Ishikawa (cell line): ENCODE results near the gene STAT1.

ENCODE experiments used
- CEBPB ChIP-seq: IDR thresholded peaks from 2 replicates; pipeline ENCODE4 v1.6.1; 2012
- CREB1 ChIP-seq: IDR thresholded peaks from 2 replicates; pipeline ENCODE4 v1.6.1; 2012; ENCODE audit warnings: low read depth
- EGR1 ChIP-seq: IDR thresholded peaks from 2 replicates; pipeline ENCODE4 v1.6.1; 2012
- EP300 ChIP-seq: IDR thresholded peaks from 2 replicates; pipeline ENCODE4 v1.6.1; 2012; ENCODE audit warnings: borderline replicate concordance
- FOXM1 ChIP-seq: IDR thresholded peaks from 2 replicates; pipeline ENCODE4 v1.6.1; 2012; ENCODE audit warnings: low read depth, borderline replicate concordance
- MAX ChIP-seq: IDR thresholded peaks from 2 replicates; pipeline ENCODE4 v1.6.1; 2012
- NFIC ChIP-seq: IDR thresholded peaks from 2 replicates; pipeline ENCODE4 v1.6.1; 2012
- RAD21 ChIP-seq: IDR thresholded peaks from 2 replicates; pipeline ENCODE4 v1.6.1; 2012; ENCODE audit warnings: low read depth
- REST ChIP-seq: IDR thresholded peaks from 2 replicates; pipeline ENCODE4 v1.6.1; 2012; ENCODE audit warnings: low read depth, mild to moderate bottlenecking
- TAF1 ChIP-seq: IDR thresholded peaks from 2 replicates; pipeline ENCODE4 v1.6.1; 2012; ENCODE audit warnings: low read depth, mild to moderate bottlenecking
- TCF12 ChIP-seq: IDR thresholded peaks from 2 replicates; pipeline ENCODE4 v1.6.1; 2012; ENCODE audit warnings: low read depth
- TEAD4 ChIP-seq: IDR thresholded peaks from 2 replicates; pipeline ENCODE4 v1.6.1; 2012
- USF1 ChIP-seq: IDR thresholded peaks from 2 replicates; pipeline ENCODE4 v1.6.1; 2012
- YY1 ChIP-seq: IDR thresholded peaks from 2 replicates; pipeline ENCODE4 v1.6.1; 2012; ENCODE audit warnings: low read depth
- ZBTB7A ChIP-seq: IDR thresholded peaks from 2 replicates; pipeline ENCODE4 v1.6.1; 2012; ENCODE audit warnings: low read depth

The STAT1 gene

GRCh38 chr2:191020221-191020741 is 6.3 kb upstream of the STAT1 start:
- peak; percentile 91 for TF ChIP-seq FOXM1
- TF ChIP-seq TCF12: peak; percentile 91
- peak; percentile 74 for TF ChIP-seq TEAD4
- no peak for TF ChIP-seq ZBTB7A
- TF ChIP-seq CEBPB: peak; percentile 26; the same call in 1 of the 2 replicates
- peak; percentile 19; the same call in 1 of the 2 replicates for TF ChIP-seq REST
- TF ChIP-seq YY1: peak; percentile 20; the same call in 1 of the 2 replicates
- TF ChIP-seq NFIC: peak; percentile 59; the same call in 1 of the 2 replicates
- TF ChIP-seq USF1: peak; percentile 95
- TF ChIP-seq MAX: peak; percentile 100
- no peak for TF ChIP-seq CREB1
- no peak; the same call in 1 of the 2 replicates for TF ChIP-seq RAD21
- peak; percentile 81; the same call in 1 of the 2 replicates for TF ChIP-seq TAF1
- peak; percentile 99 for TF ChIP-seq EP300
- TF ChIP-seq EGR1: peak; percentile 99

DNA sequence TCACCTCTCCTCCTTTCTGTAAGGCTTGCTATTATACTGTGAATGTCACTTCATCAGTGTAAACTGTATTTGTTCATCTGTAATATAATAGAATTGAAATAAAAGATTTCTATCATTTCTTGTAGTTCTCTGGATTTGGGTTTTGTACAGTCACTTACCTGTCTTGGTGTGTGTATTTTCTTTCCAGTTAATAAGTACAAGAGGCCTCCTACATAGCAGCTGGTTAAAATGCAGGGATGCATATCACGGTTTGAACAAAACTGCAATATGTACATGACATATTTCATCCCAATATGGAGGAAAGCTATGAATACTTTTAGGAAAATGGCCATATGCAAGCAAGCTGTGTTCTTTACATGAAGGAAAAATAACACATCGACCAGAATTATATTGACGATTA is 5.4 kb upstream of the STAT1 start:
- no peak for TF ChIP-seq TEAD4
- TF ChIP-seq CEBPB: no peak
- TF ChIP-seq TCF12: no peak
- no peak for TF ChIP-seq TAF1
- TF ChIP-seq RAD21: no peak
- no peak for TF ChIP-seq USF1
- TF ChIP-seq REST: no peak
- no peak for TF ChIP-seq YY1
- no peak for TF ChIP-seq MAX
- TF ChIP-seq NFIC: no peak
- no peak for TF ChIP-seq ZBTB7A
- TF ChIP-seq EP300: no peak
- TF ChIP-seq EGR1: no peak
- TF ChIP-seq CREB1: no peak
- no peak for TF ChIP-seq FOXM1

DNA sequence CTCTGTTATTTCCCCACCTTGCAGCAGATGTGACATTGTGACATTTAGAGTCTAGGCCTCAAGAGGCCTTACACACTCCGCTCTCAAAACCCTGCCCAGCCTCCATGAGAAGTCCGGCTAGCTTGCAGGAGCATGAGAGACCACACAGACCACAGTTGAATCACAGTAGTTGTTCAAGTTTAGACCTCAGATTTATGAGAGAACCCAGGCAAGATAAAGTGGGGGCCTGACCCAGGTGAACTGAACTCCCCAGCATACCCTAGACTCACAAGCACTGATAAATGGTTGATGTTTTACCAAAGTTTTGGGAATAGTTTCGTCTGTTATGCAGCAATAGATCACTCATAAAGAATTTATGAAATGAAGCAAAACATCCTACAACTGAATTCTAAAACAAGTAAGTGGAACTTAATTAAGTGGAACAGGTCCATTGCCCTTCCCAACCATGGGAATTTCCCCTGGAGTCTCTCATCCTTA is 4.7 kb upstream of the STAT1 start:
- TF ChIP-seq FOXM1: no peak
- no peak for TF ChIP-seq MAX
- no peak for TF ChIP-seq ZBTB7A
- no peak for TF ChIP-seq YY1
- no peak for TF ChIP-seq USF1
- no peak for TF ChIP-seq TEAD4

DNA sequence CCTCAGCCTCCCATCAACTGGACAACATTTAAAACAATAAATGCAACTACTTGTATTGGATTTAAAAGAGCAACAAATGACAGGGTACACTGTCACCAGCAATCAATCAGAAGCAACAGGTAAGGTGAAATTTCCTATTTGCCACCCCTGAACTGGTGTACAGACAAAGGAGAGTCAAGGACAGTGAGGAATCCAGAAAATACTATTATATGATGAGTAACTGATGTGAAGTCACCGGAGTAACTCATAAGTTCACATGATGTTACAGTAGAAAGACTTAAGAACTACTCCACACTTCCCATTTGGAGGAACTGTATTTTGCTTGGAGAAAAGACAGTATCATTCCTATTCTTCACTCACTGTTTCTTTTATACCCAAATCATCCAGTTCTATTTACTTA is 4.1 kb upstream of the STAT1 start:
- TF ChIP-seq RAD21 (no peak), CREB1 (no peak), YY1 (no peak), USF1 (no peak), REST (no peak), MAX (no peak), TCF12 (no peak), NFIC (no peak), FOXM1 (no peak), TEAD4 (no peak), CEBPB (no peak)
